Measurements from ENCODE around the gene PLXDC1. TPM values are rescaled to one million over a fixed set of nuclear protein-coding genes. Genes with fewer than 3 reads are reported as not detected.
A peak's percentile ranks its signal among the peaks of the same experiment; 100 is the strongest.

PLXDC1 gene
- total and polyA plus RNA-seq, 10 donors: 2.9 to 11.2 (median 4.5) TPM

GRCh38 chr17:39167476-39167875, 16.0 kb upstream of the PLXDC1 start:
- intact Hi-C loops (cut with DNase I; ENCODE audit: low total_unique reads): no loop called here
- Histone ChIP-seq H3K4me1 (peaks cover 13 to 44% (median 37%) of the 10 kb centered on the region in 6 donors), H3K9me3 (peaks cover 0 to 4% (median 0%) of the 10 kb centered on the region in 8 donors), H3K27me3 (replicated peaks in 1 of 7) (peaks cover 0 to 36% (median 15%) of the 10 kb centered on the region in 7 donors), H3K27ac (peak overlapping the region in 2 of 8 donors; percentile 26 to 32), H3K4me3 (no peak overlapping the region), H3K36me3 (no peaks in the 10 kb centered on the region)
- WGBS, 5 donors: 2 to 16% (median 12%) methylated on average over 2 of the region's 2 CpGs
- DNase-seq: no peak
- peak in 1 of 3 donors; percentile 8 for TF ChIP-seq POLR2AphosphoS5 (IDR thresholded peaks at IDR 0.05)
- no peak for TF ChIP-seq CTCF (IDR thresholded peaks at IDR 0.05 in 8 of 11, conservative IDR thresholded peaks at IDR 0.05 in 3 of 11)
- TF ChIP-seq POLR2A (IDR thresholded peaks at IDR 0.05): no peak

DNA sequence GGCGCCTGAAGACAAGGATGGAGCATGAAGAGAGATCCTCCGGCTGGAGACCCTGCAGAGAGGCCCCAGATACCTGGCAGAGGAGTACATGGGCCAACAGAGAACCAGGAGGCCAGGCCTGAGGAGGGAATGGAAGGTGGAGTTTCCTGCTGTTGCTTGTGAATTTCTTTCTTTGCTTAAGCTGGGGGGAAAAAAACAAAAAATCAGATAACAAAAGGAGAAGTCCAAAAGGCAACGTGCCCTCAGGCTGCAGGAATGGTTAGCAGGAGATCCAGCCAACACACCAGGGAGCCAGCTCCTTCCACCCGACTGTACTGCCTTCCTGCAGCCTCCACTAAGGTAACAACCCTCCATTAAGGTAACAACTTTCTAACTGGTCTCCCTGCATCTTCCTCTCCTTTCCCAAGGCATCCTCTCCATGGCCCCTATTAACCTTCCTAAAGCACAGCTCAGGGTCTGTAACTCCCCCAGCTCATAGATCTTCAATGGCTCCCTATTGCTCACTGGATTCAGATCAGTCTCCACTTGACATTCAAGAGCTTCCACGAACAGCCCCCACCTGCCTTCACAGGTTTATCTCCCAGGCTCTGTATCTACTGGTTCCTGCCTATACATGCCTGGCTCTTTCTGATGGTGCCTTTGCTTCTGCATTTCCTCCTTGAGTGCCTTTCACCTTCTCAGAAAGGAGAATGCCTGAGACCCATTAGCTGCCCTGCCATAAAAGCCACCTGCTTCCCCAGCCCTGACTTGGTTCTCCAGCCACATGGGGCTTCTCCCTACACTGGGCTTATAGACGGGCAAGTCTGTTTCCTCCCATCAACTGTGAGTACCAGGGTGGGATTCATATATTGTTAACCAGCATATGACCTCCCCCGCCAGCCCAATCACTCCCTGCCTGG, 15.2 kb upstream of the PLXDC1 start:
- Histone ChIP-seq H3K27ac (peak overlapping the region in 2 of 8 donors; percentile 3 to 17), H3K4me3 (no peak overlapping the region), H3K27me3 (replicated peaks in 1 of 7) (peaks cover 0 to 36% (median 15%) of the 10 kb centered on the region in 7 donors), H3K36me3 (no peaks in the 10 kb centered on the region), H3K4me1 (peaks cover 13 to 44% (median 37%) of the 10 kb centered on the region in 6 donors), H3K9me3 (peaks cover 0 to 4% (median 0%) of the 10 kb centered on the region in 8 donors)
- TF ChIP-seq POLR2AphosphoS5 (IDR thresholded peaks at IDR 0.05) (no peak), CTCF (IDR thresholded peaks at IDR 0.05 in 8 of 11, conservative IDR thresholded peaks at IDR 0.05 in 3 of 11) (no peak), POLR2A (IDR thresholded peaks at IDR 0.05) (no peak)
- 41 to 52% (median 46%) methylated on average over 7 of the region's 7 CpGs for WGBS, 5 donors
- intact Hi-C loops (cut with DNase I; ENCODE audit: low total_unique reads): no loop called here
- no peak for DNase-seq

DNA sequence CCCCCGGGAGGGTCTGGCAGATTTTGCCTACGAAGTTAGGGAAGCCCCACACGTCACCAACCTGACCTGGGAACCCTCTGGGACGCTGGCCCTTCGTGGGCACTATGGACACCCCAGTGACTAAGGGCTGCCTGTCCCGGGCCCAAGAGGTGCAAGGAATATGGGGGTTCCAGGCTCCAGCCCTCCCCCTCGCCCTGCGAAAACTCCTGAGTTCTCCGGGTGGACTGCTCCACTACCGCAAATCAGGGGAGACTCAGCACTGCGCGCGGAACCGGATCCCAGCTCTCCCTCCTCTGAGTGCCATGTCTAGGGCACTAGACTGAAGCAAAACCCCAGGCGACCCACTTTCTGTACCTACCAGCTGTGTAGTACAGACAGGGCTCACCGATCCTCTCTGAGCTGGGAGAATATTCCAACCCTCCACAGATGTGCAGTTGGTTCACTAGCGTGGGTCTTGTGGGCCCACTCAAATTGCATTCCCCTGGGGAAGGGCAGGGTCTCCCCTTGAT, 14.5 kb upstream of the PLXDC1 start, which contains the start of gene ARL5C:
TSS of gene ARL5C (minus strand) at position 321 of the 509 bp plus-strand sequence. CDS start 401 bp downstream, outside the sequence.
- Histone ChIP-seq H3K4me3 (peak within 1 kb of the TSS; percentile 36 to 79 (median 49)), H3K4me1 (peaks cover 13 to 44% (median 37%) of the 10 kb centered on the region in 6 donors), H3K36me3 (no peaks in the 10 kb centered on the region), H3K27me3 (replicated peaks in 1 of 7) (peaks cover 0 to 36% (median 15%) of the 10 kb centered on the region in 7 donors), H3K9me3 (peaks cover 0 to 4% (median 0%) of the 10 kb centered on the region in 8 donors), H3K27ac (peak within 1 kb of the TSS in 5 of 8 donors; percentile 3 to 65 (median 45))
- DNase-seq: no peak
- no peak for TF ChIP-seq POLR2A (IDR thresholded peaks at IDR 0.05)
- no peak for TF ChIP-seq CTCF (IDR thresholded peaks at IDR 0.05 in 8 of 11, conservative IDR thresholded peaks at IDR 0.05 in 3 of 11)
- no peak for TF ChIP-seq POLR2AphosphoS5 (IDR thresholded peaks at IDR 0.05)
- 51 to 81% (median 53%) methylated on average over 10 to 17 of the region's 17 CpGs for WGBS, 5 donors
- intact Hi-C loops (cut with DNase I; ENCODE audit: low total_unique reads): no loop called here
